Measurements from ENCODE around the gene OR2AT4. TPM values are rescaled to one million over a fixed set of nuclear protein-coding genes. Genes with fewer than 3 reads are reported as not detected.

The OR2AT4 gene
- total and polyA plus RNA-seq, 2 donors (not counting 3 experiments of a cell fraction or from before 2014, with no cell fraction given): not detected

GRCh38 chr11:75068559-75068958, 28.1 kb downstream of the OR2AT4 start:
- Histone ChIP-seq H3K4me3 (replicated peaks in 1 of 3; ENCODE audit: insufficient read depth in 1 of 3, low read depth in 1 of 3, low read length in 3 of 3) (no peak overlapping the region), H3K79me2 (ENCODE audit: control insufficient read depth, insufficient read depth, low read length) (no peaks in the 10 kb centered on the region), H3K36me3 (ENCODE audit: control insufficient read depth in 2 of 2, extremely low read depth in 1 of 2, insufficient read depth in 2 of 2, low read length in 2 of 2) (no peaks in the 10 kb centered on the region), H2AFZ (ENCODE audit: low read depth, low read length) (no peak overlapping the region), H3K27ac (ENCODE audit: insufficient read depth, low read depth, low read length) (no peak overlapping the region), H4K20me1 (replicated peaks; ENCODE audit: control insufficient read depth, extremely low read depth, insufficient read depth, low read length) (no peaks in the 10 kb centered on the region), H3K9me3 (replicated peaks; ENCODE audit: control insufficient read depth, insufficient read depth, low read length) (no peaks in the 10 kb centered on the region), H3K4me2 (ENCODE audit: insufficient read depth, low read length) (no peak overlapping the region), H3K27me3 (ENCODE audit: control insufficient read depth in 2 of 2, insufficient read depth in 2 of 2, low read length in 2 of 2) (peaks cover 8 to 27% of the 10 kb centered on the region in 2 experiments), H3K9ac (replicated peaks; ENCODE audit: extremely low read depth, insufficient read depth, low read length) (no peak overlapping the region), H3K9me1 (replicated peaks; ENCODE audit: control insufficient read depth, extremely low read depth, insufficient read depth, low read length) (no peaks in the 10 kb centered on the region), H3K4me1 (ENCODE audit: control insufficient read depth, extremely low read depth, insufficient read depth, low read length) (no peaks in the 10 kb centered on the region)
- FAIRE-seq: no peak
- ChIA-PET POLR2A (no interaction called here), CTCF (interaction anchor here (0.5 to 0.7 kb wide), 2 partner anchors 46 to 180 kb away, joined by 3 read pairs; no protein-coding TSS in a partner anchor)
- DNase-seq (ENCODE audit: low read depth, low spot score): no peak
- no peak for TF ChIP-seq POLR2AphosphoS5 (IDR thresholded peaks at IDR 0.05; ENCODE audit: insufficient read depth, low read depth, low read length)
- no peak for TF ChIP-seq GATA2 (IDR thresholded peaks at IDR 0.05; ENCODE audit: insufficient read depth, insufficient read length, low read depth, low read length)
- no peak for TF ChIP-seq MAX (IDR thresholded peaks at IDR 0.05; ENCODE audit: insufficient read depth, insufficient read length)
- TF ChIP-seq CTCF (IDR thresholded peaks at IDR 0.05; ENCODE audit: extremely low read depth in 1 of 2, insufficient read depth in 1 of 2, low read depth in 1 of 2, low read length in 2 of 2): no peak
- TF ChIP-seq FOS (IDR thresholded peaks at IDR 0.05; ENCODE audit: borderline replicate concordance, insufficient read depth, low read length): no peak
- no TSS peak for BruUV-seq (replicated peaks)
- intact Hi-C loops (cut with micrococcal nuclease) (no loop called here), dilution Hi-C loops (cut with MboI; ENCODE audit: extremely low pct_ligation_motif_present, low sequenced_read_pairs) (no loop called here)

GRCh38 chr11:75066061-75066460, 30.6 kb downstream of the OR2AT4 start:
- Histone ChIP-seq H2AFZ (ENCODE audit: low read depth, low read length) (no peak overlapping the region), H3K9me1 (replicated peaks; ENCODE audit: control insufficient read depth, extremely low read depth, insufficient read depth, low read length) (no peaks in the 10 kb centered on the region), H3K4me1 (ENCODE audit: control insufficient read depth, extremely low read depth, insufficient read depth, low read length) (no peaks in the 10 kb centered on the region), H3K79me2 (ENCODE audit: control insufficient read depth, insufficient read depth, low read length) (no peaks in the 10 kb centered on the region), H3K27me3 (ENCODE audit: control insufficient read depth in 2 of 2, insufficient read depth in 2 of 2, low read length in 2 of 2) (peaks cover 5 to 24% of the 10 kb centered on the region in 2 experiments), H3K9me3 (replicated peaks; ENCODE audit: control insufficient read depth, insufficient read depth, low read length) (no peaks in the 10 kb centered on the region), H3K36me3 (ENCODE audit: control insufficient read depth in 2 of 2, extremely low read depth in 1 of 2, insufficient read depth in 2 of 2, low read length in 2 of 2) (no peaks in the 10 kb centered on the region), H3K27ac (ENCODE audit: insufficient read depth, low read depth, low read length) (no peak overlapping the region), H3K4me2 (ENCODE audit: insufficient read depth, low read length) (no peak overlapping the region), H4K20me1 (replicated peaks; ENCODE audit: control insufficient read depth, extremely low read depth, insufficient read depth, low read length) (no peaks in the 10 kb centered on the region), H3K4me3 (replicated peaks in 1 of 3; ENCODE audit: insufficient read depth in 1 of 3, low read depth in 1 of 3, low read length in 3 of 3) (no peak overlapping the region), H3K9ac (replicated peaks; ENCODE audit: extremely low read depth, insufficient read depth, low read length) (no peak overlapping the region)
- ChIA-PET POLR2A (no interaction called here), CTCF (interaction anchor here (1.0 kb wide), 1 partner anchor 9 kb away, joined by 3 read pairs; no protein-coding TSS in a partner anchor)
- intact Hi-C loops (cut with micrococcal nuclease) (no loop called here), dilution Hi-C loops (cut with MboI; ENCODE audit: extremely low pct_ligation_motif_present, low sequenced_read_pairs) (no loop called here)
- TF ChIP-seq FOS (IDR thresholded peaks at IDR 0.05; ENCODE audit: borderline replicate concordance, insufficient read depth, low read length) (no peak), POLR2AphosphoS5 (IDR thresholded peaks at IDR 0.05; ENCODE audit: insufficient read depth, low read depth, low read length) (no peak), MYC (IDR thresholded peaks at IDR 0.05; ENCODE audit: low read depth, low read length) (no peak), JUN (IDR thresholded peaks at IDR 0.05; ENCODE audit: borderline replicate concordance, insufficient read depth, insufficient read length, low read depth) (no peak), EZH2 (IDR thresholded peaks at IDR 0.05; ENCODE audit: borderline replicate concordance, low read depth, low read length, severe bottlenecking) (no peak), MAX (IDR thresholded peaks at IDR 0.05; ENCODE audit: insufficient read depth, insufficient read length) (no peak), GATA2 (IDR thresholded peaks at IDR 0.05; ENCODE audit: insufficient read depth, insufficient read length, low read depth, low read length) (no peak), CTCF (IDR thresholded peaks at IDR 0.05; ENCODE audit: extremely low read depth in 1 of 2, insufficient read depth in 1 of 2, low read depth in 1 of 2, low read length in 2 of 2) (no peak), POLR2A (IDR thresholded peaks at IDR 0.05; ENCODE audit: low read depth, low read length) (no peak)
- DNase-seq (ENCODE audit: low read depth, low spot score): no peak
- no peak for FAIRE-seq
- no TSS peak for BruUV-seq (replicated peaks)
